ENCODE measurements around the gene ST7.
A peak's percentile ranks its signal among the peaks of the same experiment; 100 is the strongest.

ST7 gene

DNA sequence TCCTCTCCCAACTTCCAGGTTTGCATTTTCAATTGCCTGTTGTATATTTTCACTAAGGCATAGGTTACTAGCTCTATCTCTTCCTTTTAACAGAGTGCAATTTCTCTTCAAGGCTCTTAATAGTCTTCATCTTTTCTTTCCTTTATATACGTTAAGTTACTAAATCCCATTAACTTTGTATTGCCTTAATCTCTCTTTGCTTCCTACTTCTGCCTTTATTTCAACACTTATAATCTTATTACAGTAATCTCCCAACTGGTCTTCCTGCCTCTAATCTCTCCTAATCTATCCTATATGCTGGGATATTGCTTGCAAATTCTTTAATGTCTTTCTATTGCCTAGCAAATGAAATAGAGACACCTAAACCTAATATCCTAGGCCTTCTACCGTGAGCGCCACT, 26.1 kb downstream of the ST7 start:
- no peak for DNase-seq

- no peak for DNase-seq
Observed at GRCh38 chr7:116980354-116980753, 27.1 kb downstream of the ST7 start.

DNA sequence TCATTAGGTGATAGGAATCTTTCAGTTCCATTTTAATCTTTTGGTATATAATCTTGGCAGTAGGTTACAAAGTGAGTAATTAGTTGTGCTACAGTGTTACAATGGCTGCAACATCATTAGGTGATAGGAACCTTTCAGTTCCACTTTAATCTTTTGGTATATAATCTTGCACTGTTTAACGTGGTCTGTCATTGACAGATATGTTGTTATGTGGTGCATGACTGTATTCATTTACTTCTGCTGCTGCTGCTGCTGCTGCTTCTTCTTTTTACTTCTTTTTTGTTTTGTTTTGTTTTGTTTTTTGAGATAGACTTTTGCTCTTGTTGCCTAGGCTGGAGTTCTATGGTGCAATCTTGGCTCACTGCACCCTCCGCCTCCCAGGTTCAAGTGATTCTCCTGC, 28.6 kb downstream of the ST7 start:
- DNase-seq, result no peak

DNA sequence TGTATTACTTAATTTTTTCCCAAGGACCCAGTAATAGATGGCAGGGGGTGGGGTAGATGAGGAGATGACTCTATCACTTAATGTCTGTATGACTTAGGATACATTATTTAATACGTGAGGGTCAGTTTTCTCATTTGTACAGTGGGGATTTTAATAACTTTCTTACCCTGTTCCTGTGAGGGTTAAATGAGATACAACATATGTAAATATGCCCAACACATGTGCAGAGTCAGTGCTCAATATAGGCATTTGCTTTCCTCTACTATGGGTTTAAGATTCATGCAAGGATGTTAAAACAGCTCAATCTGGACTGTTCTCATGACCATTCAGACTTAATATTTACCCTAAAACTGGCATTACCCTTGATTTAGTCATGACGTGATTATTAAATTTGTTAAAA, 31.2 kb downstream of the ST7 start:
- DNase-seq, result no peak

DNA sequence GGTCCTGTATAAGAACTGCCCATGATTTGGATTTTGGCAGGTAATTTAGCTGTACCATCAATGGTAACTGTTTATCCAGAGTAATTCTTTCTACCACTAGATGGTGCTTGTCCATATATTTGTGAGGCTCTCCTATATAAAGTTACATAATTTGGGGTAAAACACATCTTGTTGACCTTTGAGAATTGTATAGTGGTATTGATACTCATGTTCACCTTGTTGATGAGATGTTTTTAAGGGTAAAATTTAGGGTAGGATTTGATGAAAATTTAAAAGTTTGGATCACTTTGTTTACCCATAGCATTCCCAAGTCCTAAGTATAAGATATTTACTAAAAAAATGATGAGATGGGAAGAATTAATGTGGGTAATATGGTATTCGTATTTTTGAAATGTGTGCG, 31.6 kb downstream of the ST7 start:
- peak; percentile 58 for DNase-seq

DNA sequence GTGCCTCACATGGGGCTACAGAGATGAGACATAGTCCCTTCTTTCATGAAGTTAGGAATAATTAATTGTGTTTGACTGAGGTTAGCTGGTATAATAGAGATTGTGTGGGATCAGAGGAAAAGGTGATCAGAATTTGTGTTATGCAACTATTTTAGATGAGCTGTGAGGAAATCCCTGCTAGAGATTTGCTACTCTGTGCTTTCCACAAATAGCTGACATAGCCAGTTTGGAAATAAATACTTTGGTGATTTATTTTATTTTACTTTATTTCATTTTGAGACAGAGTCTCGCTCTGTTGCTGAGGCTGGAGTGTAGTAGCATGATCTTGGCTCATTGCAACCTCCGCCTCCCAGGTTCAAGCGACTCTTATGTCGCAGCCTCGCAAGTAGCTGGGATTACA, 32.3 kb downstream of the ST7 start:
- DNase-seq, result no peak

DNA sequence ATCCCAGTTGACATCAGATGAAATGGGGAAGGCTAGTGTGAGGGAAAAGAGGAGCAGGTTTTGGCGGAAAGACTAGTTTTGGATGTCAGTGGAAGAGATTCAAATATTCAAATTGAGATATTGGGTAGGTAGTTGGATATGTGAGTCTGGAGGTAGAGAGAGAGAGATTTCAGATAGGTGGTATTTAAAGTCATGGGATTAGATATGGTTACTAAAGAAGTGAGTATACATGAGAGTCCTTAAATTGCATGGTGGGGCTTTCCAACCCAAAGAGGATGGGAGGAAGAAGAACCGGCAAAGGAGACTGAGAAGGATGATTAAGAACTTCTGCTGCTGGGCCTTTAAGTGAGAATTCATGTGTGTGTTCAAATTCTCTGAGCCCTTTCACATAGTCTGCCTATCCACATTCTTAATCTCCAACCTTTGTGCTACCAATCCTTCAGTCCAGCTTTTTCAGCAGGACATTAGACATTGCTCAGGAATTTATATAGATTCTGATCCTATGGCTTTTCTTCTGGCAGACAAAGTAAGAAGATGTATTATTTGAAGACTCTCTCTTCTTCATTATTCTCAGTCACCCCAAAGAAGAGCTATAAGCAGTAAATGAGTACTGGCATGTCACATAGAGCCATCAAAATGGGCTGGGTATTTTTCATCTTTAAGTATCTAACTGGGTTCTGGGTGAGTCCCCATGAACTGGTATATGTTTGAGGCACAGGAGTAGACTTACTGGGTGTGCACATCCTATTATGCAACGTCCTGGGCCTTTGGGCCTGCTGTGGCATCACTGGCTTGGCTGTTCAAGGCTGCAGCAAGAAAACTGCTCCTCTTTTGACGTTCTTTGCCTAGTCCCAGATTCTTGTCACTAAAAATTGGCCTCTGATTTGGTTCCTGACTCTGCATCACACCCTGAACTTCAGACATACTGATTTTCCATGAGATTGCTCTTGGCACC, 33.6 kb downstream of the ST7 start:
- DNase-seq, result no peak

DNA sequence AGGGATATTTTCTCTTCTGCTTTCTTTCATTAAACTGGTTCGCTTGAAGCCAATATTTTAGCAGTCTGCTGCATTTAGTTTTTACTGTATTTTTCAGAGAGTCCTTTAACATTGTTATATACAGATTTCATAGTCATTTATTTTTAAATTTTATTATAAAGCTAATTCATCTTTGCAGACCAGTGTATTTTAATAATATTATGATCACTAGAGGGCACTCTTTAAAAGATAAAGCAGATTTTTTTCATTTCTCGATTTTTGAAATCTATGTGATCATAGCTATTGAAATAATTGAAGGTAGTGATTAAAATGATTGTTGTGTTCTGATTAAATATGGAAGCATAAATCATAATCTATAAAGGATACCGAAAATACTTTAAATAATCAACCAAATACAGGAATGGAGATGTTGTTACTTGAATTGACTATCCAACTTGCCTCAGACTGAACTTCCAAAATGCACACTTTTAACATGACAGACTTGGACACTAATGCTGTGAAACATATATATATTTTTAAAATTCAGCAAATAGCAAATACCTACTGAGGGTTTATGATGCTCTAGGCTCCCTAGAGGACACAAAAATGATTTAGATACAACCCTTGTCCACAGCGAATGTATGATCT, 35.2 kb downstream of the ST7 start:
- peak; percentile 58 for DNase-seq

DNA sequence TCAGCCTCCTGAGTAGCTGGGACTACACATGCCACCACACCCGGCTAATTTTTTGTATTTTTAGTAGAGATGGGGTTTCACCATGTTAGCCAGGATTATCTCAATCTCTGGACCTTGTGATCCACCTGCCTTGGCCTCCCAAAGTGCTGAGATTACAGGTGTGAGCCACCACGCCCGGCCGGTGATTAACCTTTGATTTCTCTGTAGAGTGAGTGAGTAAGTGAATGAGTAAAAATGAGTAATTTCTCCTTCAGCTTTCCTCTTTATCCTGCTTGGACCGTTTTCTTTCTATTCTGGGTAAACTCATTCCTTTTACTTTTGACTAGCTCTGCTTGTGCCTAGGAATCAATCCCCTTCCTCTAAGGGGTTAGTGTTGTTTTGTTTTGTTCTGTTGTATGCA, 36.8 kb downstream of the ST7 start:
- no peak for DNase-seq

GRCh38 chr7:116991233-116991632, 37.9 kb downstream of the ST7 start:
- DNase-seq, result no peak

DNA sequence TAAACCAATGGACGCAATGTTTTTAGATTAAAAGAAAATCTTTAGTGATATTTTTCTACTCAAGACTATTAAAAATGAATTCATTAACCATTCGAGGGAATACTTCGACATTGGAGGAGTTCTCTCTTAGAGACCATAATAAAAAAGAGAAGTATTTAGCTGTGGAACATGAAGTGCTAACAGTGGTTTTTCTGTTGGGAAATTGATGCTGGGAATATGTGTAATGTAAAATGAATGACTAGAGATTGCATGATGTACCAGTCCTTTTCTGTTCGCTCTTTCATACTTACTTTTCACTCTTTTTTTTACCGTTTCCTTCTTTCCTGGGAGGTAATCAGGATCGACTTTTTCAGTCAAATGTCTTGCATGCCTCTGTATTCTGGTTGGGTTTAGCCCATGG, 41.3 kb downstream of the ST7 start:
- no peak for DNase-seq

DNA sequence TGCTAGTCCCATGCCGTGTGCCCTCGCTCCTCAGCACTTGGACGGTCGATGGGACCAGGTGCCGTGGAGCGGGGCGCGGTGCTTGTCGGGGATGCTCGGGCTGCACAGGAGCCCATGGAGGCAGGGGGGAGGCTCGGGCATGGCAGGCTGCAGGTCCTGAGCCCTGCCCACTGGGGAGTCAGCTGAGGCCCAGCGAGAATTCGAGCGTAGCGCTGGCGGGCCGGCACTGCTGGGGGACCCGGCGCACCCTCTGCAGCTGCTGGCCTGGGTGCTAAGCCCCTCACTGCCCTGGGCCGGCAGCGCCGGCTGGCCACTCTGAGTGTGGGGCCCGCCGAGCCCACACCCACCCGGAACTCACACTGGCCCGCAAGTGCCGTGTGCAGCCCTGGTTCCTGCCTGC, 44.7 kb downstream of the ST7 start:
- DNase-seq, result no peak

DNA sequence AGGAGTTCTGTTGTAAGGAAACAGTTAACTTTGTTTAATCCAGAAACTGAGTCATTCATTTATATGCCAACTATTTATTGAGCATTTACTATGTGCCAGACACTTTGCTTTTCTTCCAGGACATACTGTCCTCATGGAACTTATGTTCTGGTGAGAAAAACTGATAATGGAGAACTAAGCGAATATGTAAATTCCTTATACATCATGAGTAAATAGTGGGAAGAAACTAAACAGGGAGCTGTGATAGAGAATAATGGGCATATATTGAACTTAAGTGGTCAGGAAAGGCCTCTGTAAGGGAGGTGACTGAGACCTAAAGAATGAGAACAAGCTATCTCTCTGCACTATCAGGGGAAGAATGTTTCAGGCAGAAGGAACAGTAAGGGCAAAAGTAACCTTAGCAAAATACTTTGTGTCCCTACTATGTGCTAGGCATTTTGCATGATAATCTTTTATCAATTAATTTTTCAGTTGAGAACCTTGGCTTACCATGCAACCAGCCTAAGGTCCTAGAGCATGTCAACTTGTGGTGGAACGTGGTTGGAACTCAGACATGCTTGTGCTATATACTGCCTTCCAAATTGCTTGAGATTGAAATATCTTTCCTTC, 45.4 kb downstream of the ST7 start:
- no peak for DNase-seq

- no peak for DNase-seq
Observed at GRCh38 chr7:116999311-116999710, 46.0 kb downstream of the ST7 start.

DNA sequence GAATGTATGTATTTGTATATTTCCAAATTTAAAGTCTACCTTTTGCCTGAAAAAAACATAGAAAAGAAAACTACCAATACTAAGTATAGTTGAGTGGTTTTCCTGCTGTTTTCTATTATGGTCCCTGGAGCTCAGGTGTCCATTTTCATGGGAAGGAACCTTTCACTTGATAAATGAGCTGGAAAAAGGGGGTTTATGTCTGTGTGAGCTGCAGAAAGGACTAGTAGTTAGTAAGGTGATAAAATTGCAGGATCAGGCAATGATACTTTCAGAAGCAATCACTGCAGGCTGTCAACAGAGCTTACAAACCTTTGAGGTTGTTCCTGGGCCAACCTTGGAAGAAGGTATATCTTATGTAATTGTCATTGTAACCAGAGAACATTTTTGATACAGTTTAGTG, 48.0 kb downstream of the ST7 start:
- DNase-seq, result no peak

- DNase-seq, result no peak
Observed at GRCh38 chr7:117004899-117005298, 51.6 kb downstream of the ST7 start.

DNA sequence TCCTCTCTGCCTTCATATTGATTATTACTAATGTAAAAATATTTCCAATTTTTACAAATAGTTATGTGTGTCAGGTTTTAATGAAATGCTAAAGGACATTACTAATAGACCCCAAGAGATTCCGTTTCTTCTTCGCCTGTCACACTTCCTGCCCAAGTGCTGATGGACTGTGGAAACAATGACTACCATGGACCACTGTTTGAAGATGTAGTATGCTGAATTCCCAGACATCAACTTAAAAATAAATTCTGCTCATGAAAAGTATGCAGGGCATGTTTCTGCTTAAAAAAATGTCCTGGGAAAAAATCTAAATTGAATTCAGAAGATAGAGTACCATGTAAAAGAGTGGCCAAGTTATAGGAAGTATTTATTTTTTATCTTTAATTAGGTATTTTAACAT, 52.1 kb downstream of the ST7 start:
- DNase-seq, result no peak

- DNase-seq, result no peak
Observed at GRCh38 chr7:117006907-117007684, 53.8 kb downstream of the ST7 start.

DNA sequence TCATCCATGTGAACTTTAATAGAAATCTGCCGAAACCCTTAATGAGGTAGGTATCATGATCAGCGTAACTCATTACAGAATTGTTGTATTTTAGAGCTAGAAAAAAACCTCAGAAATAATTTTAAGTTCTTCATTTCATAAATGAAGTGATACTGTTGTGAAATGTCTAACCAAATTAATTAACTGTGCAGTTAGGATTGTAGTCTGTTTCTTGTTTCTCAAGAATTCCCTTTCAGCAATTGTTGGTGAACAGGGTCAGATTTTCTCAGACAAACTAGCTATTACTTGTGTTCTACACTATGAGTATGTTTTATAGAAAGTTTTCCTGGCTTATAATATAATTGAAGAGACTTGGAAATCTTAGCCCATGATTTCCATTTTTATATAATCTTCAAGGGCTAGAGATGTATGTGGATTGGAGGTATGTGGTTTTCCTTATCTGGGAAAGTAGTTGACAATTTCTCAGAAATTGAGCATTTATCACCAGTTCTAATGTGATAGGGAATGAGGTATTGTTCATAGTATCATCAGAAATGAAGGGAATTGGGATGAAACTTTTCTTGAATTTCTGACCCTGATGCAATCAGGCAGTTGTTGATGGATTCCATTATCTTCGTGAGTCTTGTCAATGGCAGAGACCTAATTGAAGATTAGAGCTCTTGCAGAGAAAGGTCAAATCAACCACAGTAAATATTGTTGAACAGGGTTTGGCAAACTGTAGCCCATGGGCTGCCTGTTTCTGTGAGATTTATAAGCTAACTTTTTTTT, 55.0 kb downstream of the ST7 start:
- no peak for DNase-seq

- DNase-seq, result no peak
Observed at GRCh38 chr7:117008886-117009531, 55.7 kb downstream of the ST7 start.

DNA sequence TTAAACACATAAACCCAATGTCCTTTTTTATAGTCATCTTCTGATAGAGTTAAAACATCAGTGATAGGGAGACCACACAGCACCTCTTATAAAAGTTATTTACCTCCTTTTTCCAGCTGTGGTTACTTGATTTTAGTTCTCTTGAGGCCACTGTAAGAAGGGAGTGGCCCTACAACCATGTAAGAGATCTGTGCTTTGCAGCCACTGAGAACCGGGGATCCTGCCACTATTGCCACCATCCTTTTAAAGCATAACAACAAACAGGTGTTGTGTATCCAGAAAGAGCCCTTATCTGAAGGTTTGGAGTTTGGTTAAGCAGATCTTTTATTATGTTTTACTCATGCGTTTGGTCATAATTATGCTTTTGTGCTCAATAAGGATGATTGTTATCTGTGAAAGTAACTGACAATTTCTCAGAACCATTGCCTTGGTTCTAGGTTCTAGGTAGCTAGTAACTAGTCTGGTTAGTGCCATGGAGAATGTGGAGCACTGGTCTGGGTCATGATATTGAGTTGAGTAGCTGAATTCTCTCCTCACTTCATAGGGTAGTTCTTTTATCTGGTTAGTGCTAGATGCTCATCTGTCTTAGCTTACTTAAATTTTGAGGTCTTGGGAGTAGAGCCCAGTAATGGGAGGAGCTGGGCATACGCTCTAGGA, 56.5 kb downstream of the ST7 start:
- DNase-seq, result no peak

All from DMS79 treated with DMSO at 0.1 percent for 48 hours (cell line).